Endothelial cell (in vitro differentiated cells): ENCODE measurements around the gene EPN1. TPM values are rescaled to one million over a fixed set of nuclear protein-coding genes. Genes with fewer than 3 reads are reported as not detected.
"Not testable (repeated sequence)": the region's sequence is repeated elsewhere in the genome, so short reads cannot be mapped to it uniquely, and the experiment has no call there.

Experiments used
- DNase-seq: peaks from one replicate; pipeline ENCODE4 v3.0.0; 2021; ENCODE audit warnings: low spot score
- H3K27ac Mint-ChIP-seq: one replicate; pipeline ENCODE4 v1.8.0; 2021; ENCODE audit warnings: mixed read lengths, inconsistent platforms; ENCODE audit not compliant: unreplicated experiment
- H3K27me3 Mint-ChIP-seq: one replicate; pipeline ENCODE4 v1.8.0; 2021; ENCODE audit warnings: mild to moderate bottlenecking, moderate library complexity, mixed read lengths, inconsistent platforms; ENCODE audit not compliant: unreplicated experiment
- H3K36me3 Mint-ChIP-seq: one replicate; pipeline ENCODE4 v1.8.0; 2021; ENCODE audit warnings: mild to moderate bottlenecking, low read depth, mixed read lengths, inconsistent platforms; ENCODE audit not compliant: unreplicated experiment
- H3K4me1 Mint-ChIP-seq: one replicate; pipeline ENCODE4 v1.8.0; 2021; ENCODE audit warnings: mild to moderate bottlenecking, mixed read lengths, inconsistent platforms; ENCODE audit not compliant: unreplicated experiment
- H3K4me3 Mint-ChIP-seq: one replicate; pipeline ENCODE4 v1.8.0; 2021; ENCODE audit warnings: mild to moderate bottlenecking, mixed read lengths, inconsistent platforms; ENCODE audit not compliant: unreplicated experiment
- H3K9me3 Mint-ChIP-seq: one replicate; pipeline ENCODE4 v1.8.0; 2021; ENCODE audit warnings: mixed read lengths, inconsistent platforms; ENCODE audit not compliant: unreplicated experiment
- CTCF ChIP-seq: fragments of 200-600 bp; sonication (generic); IDR thresholded peaks from one replicate; pipeline ENCODE4 v1.5.0; 2021; ENCODE audit warnings: antibody characterized with exemption; ENCODE audit not compliant: unreplicated experiment
- total RNA-seq: library from RNA; stranded (reverse); fragmentation: NEBNext Ultra II Directional; extraction: Animal tissue kit (Norgen Biotek cat#: 25700); gene quantifications from one replicate; pipeline ENCODE4 v1.2.1, GENCODE V29; 2021; ENCODE audit not compliant: unreplicated experiment

EPN1 gene
- total RNA-seq, 1 donor from 2014 or later: 250 TPM

DNA sequence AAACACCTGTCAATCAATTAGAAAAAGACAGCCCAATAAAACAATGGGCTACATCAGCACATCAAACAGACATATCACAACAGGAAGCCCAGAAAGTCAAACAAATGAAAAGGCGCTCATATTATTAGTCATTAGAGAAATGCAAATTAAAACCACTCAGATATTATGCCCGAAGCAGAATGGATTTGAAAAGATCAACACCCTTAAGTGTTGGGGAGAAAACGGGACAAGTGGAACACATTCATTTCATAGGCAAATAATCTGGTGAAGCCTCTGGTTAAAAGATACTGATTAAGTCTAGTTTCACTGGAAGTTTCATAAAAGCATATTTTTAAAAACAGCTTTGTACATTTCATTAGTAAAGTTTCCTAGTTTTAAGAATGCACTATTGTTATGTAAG lies 45.8 kb downstream of the EPN1 start:
- TF ChIP-seq CTCF: no peak
- H3K36me3 Mint-ChIP-seq: peaks cover 21% of the 10 kb centered on the region
- H3K27ac Mint-ChIP-seq: no peak overlapping the region
- peaks cover 45% of the 10 kb centered on the region for H3K9me3 Mint-ChIP-seq
- H3K27me3 Mint-ChIP-seq: peaks cover 4% of the 10 kb centered on the region
- no peak overlapping the region for H3K4me3 Mint-ChIP-seq
- no peaks in the 10 kb centered on the region for H3K4me1 Mint-ChIP-seq
- DNase-seq: no peak

DNA sequence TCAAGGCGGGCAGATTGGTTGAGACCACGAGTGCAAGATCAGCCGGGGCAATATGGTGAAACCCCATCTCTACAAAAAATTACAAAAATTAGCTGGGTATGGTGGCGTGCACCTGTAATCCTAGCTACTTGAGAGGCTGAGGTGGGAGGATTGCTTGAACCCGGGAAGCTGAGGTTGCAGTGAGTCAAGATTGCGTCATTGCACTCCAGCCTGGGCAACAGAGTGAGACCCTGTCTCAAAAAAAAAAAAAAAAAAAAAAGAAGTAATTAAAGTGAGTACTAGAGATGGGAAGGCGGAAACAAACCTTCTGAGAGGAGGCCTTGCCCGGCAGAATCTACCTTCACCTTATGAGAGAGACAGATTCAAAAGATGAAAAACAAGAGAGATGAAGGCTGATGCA lies 48.5 kb downstream of the EPN1 start:
- H3K36me3 Mint-ChIP-seq: peaks cover 18% of the 10 kb centered on the region
- no peak overlapping the region for H3K27ac Mint-ChIP-seq
- no peaks in the 10 kb centered on the region for H3K4me1 Mint-ChIP-seq
- TF ChIP-seq CTCF: no peak
- peaks cover 5% of the 10 kb centered on the region for H3K27me3 Mint-ChIP-seq
- no peak for DNase-seq
- H3K9me3 Mint-ChIP-seq: peaks cover 48% of the 10 kb centered on the region
- H3K4me3 Mint-ChIP-seq: no peak overlapping the region

DNA sequence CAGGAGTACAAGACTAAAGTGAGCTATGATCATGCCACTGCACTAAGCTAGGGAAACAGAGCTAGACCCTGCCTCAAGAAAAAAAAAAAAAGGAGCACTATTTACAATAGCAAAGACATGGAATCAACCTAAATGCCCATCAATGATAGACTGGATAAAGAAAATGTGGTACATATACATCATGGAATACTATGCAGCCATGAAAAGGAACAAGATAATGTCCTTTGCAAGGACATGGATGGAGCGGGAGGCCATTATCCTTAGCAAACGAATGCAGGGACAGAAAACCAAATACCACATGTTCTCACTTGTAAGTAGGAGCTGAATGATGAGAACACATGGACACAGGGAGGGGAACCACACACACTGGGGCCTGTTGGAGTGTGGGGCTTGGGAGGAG lies 55.4 kb downstream of the EPN1 start:
- not testable (repeated sequence) for H3K27me3 Mint-ChIP-seq, DNase-seq, H3K27ac Mint-ChIP-seq, H3K4me3 Mint-ChIP-seq, H3K4me1 Mint-ChIP-seq
- Mint-ChIP-seq H3K36me3 (peaks cover 11% of the 10 kb centered on the region), H3K9me3 (peaks cover 23% of the 10 kb centered on the region)

- TF ChIP-seq CTCF: no peak
- Mint-ChIP-seq H3K36me3 (peaks cover 11% of the 10 kb centered on the region), H3K27me3 (no peaks in the 10 kb centered on the region), H3K27ac (no peak within 1 kb of the TSS), H3K4me3 (no peak within 1 kb of the TSS), H3K9me3 (peaks cover 21% of the 10 kb centered on the region), H3K4me1 (no peaks in the 10 kb centered on the region)
- DNase-seq: no peak
These were observed 63.3 kb downstream of the EPN1 start, which contains the start of gene NLRP9 for GRCh38 chr19:55738302-55738701. NLRP9 (minus strand) TSS chr19:55738402; CDS start chr19:55738374, 28 bp downstream.

- Mint-ChIP-seq H3K4me3 (no peak overlapping the region), H3K4me1 (no peaks in the 10 kb centered on the region), H3K9me3 (peaks cover 35% of the 10 kb centered on the region), H3K27ac (no peak overlapping the region), H3K27me3 (no peaks in the 10 kb centered on the region), H3K36me3 (no peaks in the 10 kb centered on the region)
- TF ChIP-seq CTCF: no peak
- DNase-seq: no peak
These were observed 75.7 kb downstream of the EPN1 start for GRCh38 chr19:55750715-55751114.

GRCh38 chr19:55753401-55753800 lies 78.4 kb downstream of the EPN1 start:
- DNase-seq: no peak
- H3K27me3 Mint-ChIP-seq: no peaks in the 10 kb centered on the region
- peaks cover 34% of the 10 kb centered on the region for H3K9me3 Mint-ChIP-seq
- TF ChIP-seq CTCF: no peak
- no peaks in the 10 kb centered on the region for H3K36me3 Mint-ChIP-seq
- H3K4me3 Mint-ChIP-seq: no peak overlapping the region
- no peak overlapping the region for H3K27ac Mint-ChIP-seq
- H3K4me1 Mint-ChIP-seq: no peaks in the 10 kb centered on the region

- H3K4me1 Mint-ChIP-seq, H3K36me3 Mint-ChIP-seq: not testable (repeated sequence)
- peaks cover 39% of the 10 kb centered on the region for H3K9me3 Mint-ChIP-seq
These were observed 81.8 kb downstream of the EPN1 start for GRCh38 chr19:55756808-55757207.

GRCh38 chr19:55758797-55759196 lies 83.8 kb downstream of the EPN1 start, which contains the start of gene RFPL4A:
RFPL4A (plus strand) TSS chr19:55759097; CDS start chr19:55761801, 2,704 bp downstream.
- not testable (repeated sequence) for H3K27ac Mint-ChIP-seq, H3K36me3 Mint-ChIP-seq, H3K4me3 Mint-ChIP-seq, DNase-seq, H3K4me1 Mint-ChIP-seq, H3K27me3 Mint-ChIP-seq
- peaks cover 33% of the 10 kb centered on the region for H3K9me3 Mint-ChIP-seq

More at GRCh38 chr19:55756808-55757207, 81.8 kb downstream of the EPN1 start:
- H3K27ac Mint-ChIP-seq, DNase-seq, H3K27me3 Mint-ChIP-seq, H3K4me3 Mint-ChIP-seq: not testable (repeated sequence)
